Heart right ventricle (tissue), 16 donors: ENCODE data around the gene MTA3. TPM values are rescaled to one million over a fixed set of nuclear protein-coding genes. Genes with fewer than 3 reads are reported as not detected.

Experiments used
- ATAC-seq, 8 donors: fragments of 200-7000 bp; cut with Tn5 transposase; one replicate each; pipeline ENCODE4 v1.9.1; 2020; ENCODE audit warnings: mild to moderate bottlenecking in 8 of 8, moderate library complexity in 8 of 8, moderate number of reproducible peaks in 1 of 8
- DNase-seq, 2 donors: peaks; one replicate each; pipeline ENCODE4 v3.0.0-alpha.2; 2020
- H3K27ac ChIP-seq, 10 donors: fragments of 200-600 bp; sonication (generic) in 2 of 10; one replicate each; pipeline versions ENCODE4 v1.5.0 to v1.8.0; 2020 to 2022; ENCODE audit warnings: mild to moderate bottlenecking in 3 of 10
- H3K27me3 ChIP-seq, 7 donors: fragments of 200-600 bp; one replicate each; pipeline ENCODE4 v1.8.0; 2021 to 2022; ENCODE audit warnings: mild to moderate bottlenecking in 2 of 7
- H3K36me3 ChIP-seq, 9 donors: fragments of 200-600 bp; sonication (generic) in 1 of 9; one replicate each; pipeline versions ENCODE4 v1.5.0 to v1.8.0; 2020 to 2022; ENCODE audit warnings: mild to moderate bottlenecking in 2 of 9
- H3K4me1 ChIP-seq, 9 donors: fragments of 200-600 bp; sonication (generic) in 1 of 9; one replicate each; pipeline versions ENCODE4 v1.5.0 to v1.8.0; 2020 to 2022; ENCODE audit warnings: mild to moderate bottlenecking in 4 of 9
- H3K4me3 ChIP-seq, 10 donors: fragments of 200-600 bp; sonication (generic) in 2 of 10; one replicate each; pipeline versions ENCODE4 v1.5.0 to v1.8.0; 2020 to 2022; ENCODE audit warnings: mild to moderate bottlenecking in 7 of 10, moderate library complexity in 2 of 10
- H3K9me3 ChIP-seq, 11 donors: fragments of 200-600 bp in 10 of 11; sonication (generic) in 2 of 11; one replicate each; pipeline versions ENCODE4 v1.5.0 to v1.8.0; 2013 to 2022; ENCODE audit warnings: mild to moderate bottlenecking in 2 of 11, control low read depth in 1 of 11, moderate library complexity in 1 of 11
- WGBS, 2 donors: extraction: QIAGEN DNeasy Blood & Tissue Kit; methylation state at CpG; one replicate each; pipeline ENCODE4 v1.1.7; 2013; ENCODE audit warnings: inconsistent platforms in 1 of 2; 5-methylcytosine and 5-hydroxymethylcytosine counted together
- intact Hi-C, 10 donors: fragments of 100-400 bp; cut with DNase I; formaldehyde crosslinking; loops; one replicate each; pipeline versions ENCODE4 v1.11.1 to v1.14.2; 2022
- polyA plus RNA-seq, 2 donors: library from polyadenylated mRNA; stranded (reverse); fragments of 200-250 nt; gene quantifications; one replicate each; pipeline ENCODE4 v1.2.3, GENCODE V29; 2013
- total RNA-seq, 10 donors: library from RNA; stranded (reverse); fragmentation: NEBNext Ultra II Directional in 3 of 10; extraction: Animal tissue kit (Norgen Biotek cat#: 25700) in 3 of 10; gene quantifications; one replicate each; pipeline versions ENCODE4 v1.2.1 to v1.2.4, GENCODE V29; 2021 to 2023
- TF ChIP-seq, protein P1 (sequence below), 9 donors: fragments of 200-600 bp; sonication (generic) in 2 of 9; IDR thresholded peaks; one replicate each; pipeline versions ENCODE4 v1.5.0 to v1.8.0; 2021 to 2022; ENCODE audit warnings: antibody characterized with exemption in 9 of 9, mild to moderate bottlenecking in 5 of 9, moderate library complexity in 1 of 9
- donor health status: Arrhythmogenic right ventricular cardiomyopathy.
- donor health status: ischemic (EF 13 %, LVEDD 7.1; RV severe dilation, severe dysfunction).
- donor health status: healthy with polysubstance abuse.
- donor health status: DM: no; HTN: yes; CAD: no.
- donor health status: DM: no; HTN: no; CAD: no.
- donor health status: ischemic (EF 25% LVEDD 6.9; RV normal size, moderate dysfunction).
- donor health status: ischemic (EF 25% LVEDD 5.7; RV mildly dilated, moderate dysfunction).
- donor health status: healthy.
- donor health status: DM: yes; HTN: yes; CAD: no.
- donor health status: Ischemic cardiomyopathy.
- donor health status: ischemic (EF 35%, LVEDD 5.7; RV mildly dilated, moderate dysfunction).
- donor health status: nonischemic (EF 11% LVEDD 7.7; RV severe dilation, severe dysfunction).
- donor health status: DM: yes; HTN: yes; CAD: no.
- donor health status: PGD.
- donor health status: ischemic (EF 29% LVEDD 5.4; RV normal size, mild dysfunction).
- donor health status: nonischemic (EF 23%, LVEDD 6.1; RV moderate dilation, normal function).

The MTA3 gene
- total and polyA plus RNA-seq, 12 donors, result 11.2 to 29.4 (median 21.9) TPM

DNA sequence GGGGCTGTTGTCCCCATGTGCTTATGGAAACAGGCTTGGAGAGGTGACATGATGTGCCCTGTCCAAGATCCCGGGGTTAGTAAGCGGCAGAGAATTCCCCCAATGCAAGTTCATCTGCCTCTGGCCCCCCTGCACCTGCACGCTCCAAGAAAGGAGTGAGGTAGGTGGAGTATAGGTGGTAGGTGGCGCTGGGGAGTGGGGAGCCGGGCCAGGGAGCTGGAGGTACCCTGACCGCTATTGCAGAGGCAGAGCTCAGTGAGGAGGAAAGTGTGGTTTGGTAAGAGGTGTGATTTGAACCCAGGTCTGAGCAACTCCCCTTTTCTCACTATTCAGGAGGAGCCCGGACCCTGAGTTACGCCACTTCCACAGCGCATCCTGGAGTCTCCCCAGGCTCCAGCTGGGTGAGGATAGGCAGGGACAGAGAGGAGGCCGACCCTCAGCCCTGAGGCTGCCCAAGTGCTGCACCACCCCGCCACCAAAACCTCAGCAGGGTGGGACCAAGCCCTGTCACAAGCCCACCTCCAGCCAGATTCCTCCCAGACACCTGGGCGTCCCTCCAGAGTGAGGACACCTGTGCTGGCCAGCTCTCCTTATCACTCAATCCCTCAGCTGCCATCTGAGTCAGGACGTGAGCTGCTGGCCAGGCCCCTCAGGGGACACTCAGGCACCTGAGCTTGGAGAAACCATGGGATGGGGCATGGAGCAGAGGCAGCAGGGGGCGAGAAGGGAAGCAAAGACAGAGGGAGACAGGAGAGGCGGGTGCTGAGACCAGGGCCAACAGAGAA, 218.3 kb downstream of the MTA3 start:
- Histone ChIP-seq H3K36me3 (peaks cover 0 to 21% (median 0%) of the 10 kb centered on the region in 9 donors), H3K27ac (no peak overlapping the region), H3K9me3 (no peaks in the 10 kb centered on the region), H3K4me3 (no peak overlapping the region), H3K27me3 (peaks cover 0 to 13% (median 6%) of the 10 kb centered on the region in 7 donors), H3K4me1 (peaks cover 0 to 25% (median 8%) of the 10 kb centered on the region in 9 donors)
- WGBS, 2 donors, result 84 to 87% methylated on average over 15 of the region's 15 CpGs
- no peak for ATAC-seq
- intact Hi-C loops, result no loop called here
- TF ChIP-seq, protein P1, sequence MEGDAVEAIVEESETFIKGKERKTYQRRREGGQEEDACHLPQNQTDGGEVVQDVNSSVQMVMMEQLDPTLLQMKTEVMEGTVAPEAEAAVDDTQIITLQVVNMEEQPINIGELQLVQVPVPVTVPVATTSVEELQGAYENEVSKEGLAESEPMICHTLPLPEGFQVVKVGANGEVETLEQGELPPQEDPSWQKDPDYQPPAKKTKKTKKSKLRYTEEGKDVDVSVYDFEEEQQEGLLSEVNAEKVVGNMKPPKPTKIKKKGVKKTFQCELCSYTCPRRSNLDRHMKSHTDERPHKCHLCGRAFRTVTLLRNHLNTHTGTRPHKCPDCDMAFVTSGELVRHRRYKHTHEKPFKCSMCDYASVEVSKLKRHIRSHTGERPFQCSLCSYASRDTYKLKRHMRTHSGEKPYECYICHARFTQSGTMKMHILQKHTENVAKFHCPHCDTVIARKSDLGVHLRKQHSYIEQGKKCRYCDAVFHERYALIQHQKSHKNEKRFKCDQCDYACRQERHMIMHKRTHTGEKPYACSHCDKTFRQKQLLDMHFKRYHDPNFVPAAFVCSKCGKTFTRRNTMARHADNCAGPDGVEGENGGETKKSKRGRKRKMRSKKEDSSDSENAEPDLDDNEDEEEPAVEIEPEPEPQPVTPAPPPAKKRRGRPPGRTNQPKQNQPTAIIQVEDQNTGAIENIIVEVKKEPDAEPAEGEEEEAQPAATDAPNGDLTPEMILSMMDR (IDR thresholded peaks at IDR 0.05), result no peak
- DNase-seq, result no peak

DNA sequence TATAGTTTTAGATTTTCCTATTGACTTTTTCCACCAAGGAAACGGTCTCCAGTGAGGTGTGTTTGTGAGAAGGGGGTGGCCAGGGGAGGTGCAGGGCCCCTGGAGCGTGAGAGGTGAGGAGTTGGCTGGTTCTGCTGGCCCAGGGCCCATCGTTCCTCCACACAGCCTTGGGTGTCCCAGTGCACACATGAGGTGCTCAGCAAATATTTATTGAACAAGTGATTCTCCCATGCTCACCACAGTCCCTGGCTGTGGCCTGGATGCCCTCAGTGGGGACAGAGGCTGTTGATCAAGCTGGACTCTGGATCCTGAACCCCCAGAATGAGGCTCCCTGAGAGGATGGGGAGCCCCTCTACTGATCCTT, 219.0 kb downstream of the MTA3 start:
- H3K27me3 ChIP-seq, result peaks cover 0 to 18% (median 9%) of the 10 kb centered on the region in 7 donors
- H3K27ac ChIP-seq, result no peak overlapping the region
- TF ChIP-seq, protein P1 (IDR thresholded peaks at IDR 0.05), result no peak
- no peak for ATAC-seq
- 95 to 96% methylated on average over 3 of the region's 3 CpGs for WGBS, 2 donors
- H3K4me1 ChIP-seq, result peaks cover 0 to 28% (median 12%) of the 10 kb centered on the region in 9 donors
- no peaks in the 10 kb centered on the region for H3K9me3 ChIP-seq
- DNase-seq, result no peak
- H3K36me3 ChIP-seq, result peaks cover 0 to 17% (median 0%) of the 10 kb centered on the region in 9 donors
- intact Hi-C loops, result no loop called here
- H3K4me3 ChIP-seq, result no peak overlapping the region

DNA sequence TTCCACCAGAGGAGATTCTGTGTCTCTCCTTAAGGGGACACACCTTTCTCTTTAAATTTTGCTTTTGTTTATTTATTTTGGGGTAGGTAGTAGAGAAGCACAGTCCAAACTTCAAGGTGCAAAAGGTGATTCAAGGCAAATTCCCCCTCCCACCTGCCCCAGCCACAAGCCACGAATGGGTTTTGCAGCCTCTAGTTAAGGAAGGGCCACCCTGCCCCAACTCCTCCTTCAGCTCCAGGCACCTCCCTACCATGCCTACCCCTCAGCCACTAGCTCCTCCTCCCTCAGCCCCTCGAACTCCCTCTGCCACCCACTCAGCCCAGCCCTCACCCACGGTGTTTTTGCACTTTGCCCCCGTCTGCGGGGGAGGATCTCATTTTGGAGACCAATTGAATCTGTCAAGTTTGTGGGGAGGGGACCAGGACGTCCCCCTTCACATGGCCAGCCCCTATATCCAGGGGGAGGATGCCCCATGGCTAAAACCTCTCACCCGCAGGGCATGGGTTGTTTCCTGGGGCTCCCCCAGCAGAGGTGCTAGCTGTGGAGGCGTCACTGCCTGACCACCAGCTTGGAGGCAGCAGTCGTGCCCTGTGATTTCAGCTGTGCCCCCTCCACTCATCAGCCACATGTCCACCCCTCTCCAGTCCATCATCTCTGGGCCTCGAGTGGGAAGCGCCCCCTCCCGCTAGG, 219.5 kb downstream of the MTA3 start:
- TF ChIP-seq, protein P1 (IDR thresholded peaks at IDR 0.05), result no peak
- Histone ChIP-seq H3K4me1 (peaks cover 0 to 28% (median 12%) of the 10 kb centered on the region in 9 donors), H3K9me3 (no peaks in the 10 kb centered on the region), H3K27me3 (peaks cover 0 to 21% (median 12%) of the 10 kb centered on the region in 7 donors), H3K27ac (no peak overlapping the region), H3K4me3 (no peak overlapping the region), H3K36me3 (peaks cover 0 to 12% (median 0%) of the 10 kb centered on the region in 9 donors)
- ATAC-seq (no peak), DNase-seq (no peak)
- intact Hi-C loops, result no loop called here
- 78 to 84% methylated on average over 12 of the region's 12 CpGs for WGBS, 2 donors

DNA sequence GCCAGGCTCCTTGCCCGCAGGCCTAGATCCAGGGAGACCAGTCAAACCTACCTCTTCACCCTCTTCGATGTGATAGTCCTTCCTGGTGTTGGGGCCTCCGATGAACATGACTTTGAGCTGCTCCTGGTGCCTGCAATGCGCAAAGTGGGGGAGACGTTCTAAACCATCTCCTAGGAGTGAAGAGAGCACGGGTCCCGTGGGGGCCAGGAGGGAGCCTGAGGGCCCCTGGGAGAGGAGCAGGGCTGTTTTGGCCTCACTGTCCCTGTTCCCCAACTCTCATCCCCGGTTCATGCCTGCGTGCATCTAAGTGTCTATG, 220.0 kb downstream of the MTA3 start:
- TF ChIP-seq, protein P1 (IDR thresholded peaks at IDR 0.05), result no peak
- DNase-seq (no peak), ATAC-seq (no peak)
- WGBS, 2 donors, result 74 to 76% methylated on average over 9 of the region's 9 CpGs
- Histone ChIP-seq H3K27me3 (peaks cover 0 to 21% (median 12%) of the 10 kb centered on the region in 7 donors), H3K4me1 (peaks cover 0 to 31% (median 12%) of the 10 kb centered on the region in 9 donors), H3K36me3 (peaks cover 0 to 7% (median 0%) of the 10 kb centered on the region in 9 donors), H3K27ac (no peak overlapping the region), H3K4me3 (no peak overlapping the region), H3K9me3 (no peaks in the 10 kb centered on the region)
- intact Hi-C loops, result no loop called here
